Testis (tissue), 2 donors: ENCODE measurements around the gene SHISA4.

Experiments used
- POLR2A ChIP-seq: fragments of 450-650 bp; IDR thresholded peaks from one replicate; pipeline ENCODE4 v1.6.1; 2017; ENCODE audit warnings: antibody characterized with exemption, mild to moderate bottlenecking, moderate library complexity
- TF ChIP-seq, protein P1 (sequence below), 3 experiments: fragments of 450-650 bp in 2 of 3; fragments of 200-600 bp in 1 of 3; sonication (generic) in 1 of 3; IDR thresholded peaks; one replicate each; pipeline ENCODE4 v1.5.1; 2016 to 2019; ENCODE audit warnings: antibody characterized with exemption in 3 of 3, mild to moderate bottlenecking in 2 of 3, moderate library complexity in 1 of 3

DNA sequence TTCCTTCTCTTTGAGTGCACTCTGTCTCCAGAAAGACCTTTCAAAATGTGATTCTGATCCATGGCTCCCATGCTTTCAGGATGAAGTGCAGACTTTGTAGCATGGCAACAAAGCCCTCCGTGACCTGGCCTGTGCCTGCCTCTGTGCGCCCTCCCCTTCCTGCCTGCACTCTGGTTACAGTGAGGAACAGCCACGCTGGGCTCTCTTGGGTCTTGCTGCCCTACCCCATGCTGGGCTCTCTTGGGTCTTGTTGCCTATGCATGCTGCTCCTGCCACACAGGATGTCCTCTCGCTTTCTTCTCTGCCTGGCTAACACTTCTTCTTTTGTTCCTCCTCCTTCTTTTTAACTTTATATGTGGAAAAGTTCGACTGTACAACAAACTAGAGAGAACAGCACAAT is 29.6 kb downstream of the SHISA4 start:
- TF ChIP-seq, protein P1, sequence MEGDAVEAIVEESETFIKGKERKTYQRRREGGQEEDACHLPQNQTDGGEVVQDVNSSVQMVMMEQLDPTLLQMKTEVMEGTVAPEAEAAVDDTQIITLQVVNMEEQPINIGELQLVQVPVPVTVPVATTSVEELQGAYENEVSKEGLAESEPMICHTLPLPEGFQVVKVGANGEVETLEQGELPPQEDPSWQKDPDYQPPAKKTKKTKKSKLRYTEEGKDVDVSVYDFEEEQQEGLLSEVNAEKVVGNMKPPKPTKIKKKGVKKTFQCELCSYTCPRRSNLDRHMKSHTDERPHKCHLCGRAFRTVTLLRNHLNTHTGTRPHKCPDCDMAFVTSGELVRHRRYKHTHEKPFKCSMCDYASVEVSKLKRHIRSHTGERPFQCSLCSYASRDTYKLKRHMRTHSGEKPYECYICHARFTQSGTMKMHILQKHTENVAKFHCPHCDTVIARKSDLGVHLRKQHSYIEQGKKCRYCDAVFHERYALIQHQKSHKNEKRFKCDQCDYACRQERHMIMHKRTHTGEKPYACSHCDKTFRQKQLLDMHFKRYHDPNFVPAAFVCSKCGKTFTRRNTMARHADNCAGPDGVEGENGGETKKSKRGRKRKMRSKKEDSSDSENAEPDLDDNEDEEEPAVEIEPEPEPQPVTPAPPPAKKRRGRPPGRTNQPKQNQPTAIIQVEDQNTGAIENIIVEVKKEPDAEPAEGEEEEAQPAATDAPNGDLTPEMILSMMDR (IDR thresholded peaks at IDR 0.05), result no peak
- TF ChIP-seq POLR2A, result no peak
